DND-41 (cell line): ENCODE measurements around the gene DDX46.

Experiments used
- ATAC-seq: fragments of 200-7000 bp; cut with Tn5 transposase; 3 replicates; pipeline ENCODE4 v1.9.1; 2021; ENCODE audit warnings: low read depth; ENCODE audit not compliant: insufficient read depth
- DNase-seq: peaks from one replicate; pipeline ENCODE4 v3.0.0-alpha.2; 2020
- H2AFZ ChIP-seq: 2 replicates; pipeline ENCODE4 v1.6.0; 2012; ENCODE audit warnings: low read depth, low read length
- H3K27ac ChIP-seq: 2 replicates; pipeline ENCODE4 v1.5.1; 2012; ENCODE audit warnings: low read length, inconsistent platforms
- H3K27me3 ChIP-seq: fragments of 200-600 bp; sonication (generic); 2 replicates; pipeline ENCODE4 v1.6.0; 2012; ENCODE audit warnings: low read length, mild to moderate bottlenecking, inconsistent platforms; ENCODE audit not compliant: insufficient read depth, poor library complexity
- H3K36me3 ChIP-seq: 2 replicates; pipeline ENCODE4 v1.5.1; 2012; ENCODE audit warnings: low read length, inconsistent platforms; ENCODE audit not compliant: insufficient read depth
- H3K4me1 ChIP-seq: 2 replicates; pipeline ENCODE4 v1.5.1; 2012; ENCODE audit warnings: mild to moderate bottlenecking, low read length; ENCODE audit not compliant: insufficient read depth
- H3K4me2 ChIP-seq: 2 replicates; pipeline ENCODE4 v1.6.0; 2012; ENCODE audit warnings: mild to moderate bottlenecking, moderate library complexity, low read length, inconsistent platforms; ENCODE audit not compliant: insufficient read depth
- H3K4me3 ChIP-seq, 2 experiments: fragments of 200-600 bp in 1 of 2; shearing (Covaris generic) in 1 of 2; 2 replicates each; pipeline ENCODE4 v1.5.1; 2012 to 2016; ENCODE audit warnings: inconsistent platforms in 2 of 2, low read length in 2 of 2, mild to moderate bottlenecking in 2 of 2, low read depth in 1 of 2, moderate library complexity in 1 of 2
- H3K79me2 ChIP-seq: 2 replicates; pipeline ENCODE4 v1.6.0; 2012; ENCODE audit warnings: low read length, inconsistent platforms; ENCODE audit not compliant: insufficient read depth
- H3K9ac ChIP-seq: 2 replicates; pipeline ENCODE4 v1.6.0; 2012; ENCODE audit warnings: low read depth, mild to moderate bottlenecking, inconsistent platforms, low read length, moderate library complexity
- H3K9me3 ChIP-seq: 2 replicates; pipeline ENCODE4 v1.5.1; 2012; ENCODE audit warnings: low read length, moderate library complexity, mild to moderate bottlenecking, inconsistent platforms; ENCODE audit not compliant: insufficient read depth, severe bottlenecking
- H4K20me1 ChIP-seq: 2 replicates; pipeline ENCODE4 v1.6.0; 2012; ENCODE audit warnings: low read length; ENCODE audit not compliant: insufficient read depth
- CTCF ChIP-seq: IDR thresholded peaks from 2 replicates; pipeline ENCODE4 v1.5.1; 2012; ENCODE audit warnings: borderline replicate concordance, low read length, moderate library complexity, mild to moderate bottlenecking; ENCODE audit not compliant: poor library complexity, severe bottlenecking; ENCODE audit errors: extremely low read depth
- EZH2 ChIP-seq: IDR thresholded peaks from 3 replicates; pipeline ENCODE4 v1.6.1; 2012; ENCODE audit warnings: borderline replicate concordance, low read depth, mild to moderate bottlenecking, moderate library complexity, low read length, inconsistent platforms; ENCODE audit not compliant: severe bottlenecking

DDX46 gene

DNA sequence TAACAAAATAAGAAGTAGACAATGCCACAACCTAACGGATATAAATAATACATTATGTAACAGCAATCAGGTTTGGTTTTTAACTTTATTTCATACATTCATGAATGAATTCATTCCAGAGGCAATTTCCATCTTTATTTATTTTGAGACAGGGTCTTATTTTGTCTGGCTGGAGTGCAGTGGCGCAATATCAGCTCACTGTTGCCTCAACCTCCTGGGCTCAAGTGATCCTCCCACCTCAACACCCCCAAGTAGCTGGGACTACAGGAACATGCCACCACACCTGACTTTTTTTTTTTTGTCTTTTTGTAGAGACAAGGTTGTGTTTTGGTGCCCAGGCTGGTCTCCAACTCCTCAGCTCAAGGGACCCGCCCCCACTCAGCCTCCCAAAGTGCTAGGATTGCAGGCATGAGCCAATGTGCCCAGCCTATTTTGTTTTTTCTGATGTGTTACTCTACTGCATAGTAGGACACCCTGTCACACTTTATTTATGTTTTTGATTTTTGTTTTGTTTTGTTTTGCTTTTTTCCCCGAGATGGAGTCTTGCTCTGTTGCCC is 60.9 kb downstream of the DDX46 start:
- Histone ChIP-seq H3K9ac (no peak overlapping the region), H3K27me3 (no peaks in the 10 kb centered on the region), H3K4me3 (no peak overlapping the region), H4K20me1 (no peaks in the 10 kb centered on the region), H3K36me3 (peaks cover 94% of the 10 kb centered on the region), H3K79me2 (no peaks in the 10 kb centered on the region), H3K9me3 (no peaks in the 10 kb centered on the region), H3K27ac (no peak overlapping the region), H2AFZ (no peak overlapping the region), H3K4me2 (no peak overlapping the region), H3K4me1 (no peaks in the 10 kb centered on the region)
- ATAC-seq (no peak), DNase-seq (no peak)
- no peak for TF ChIP-seq CTCF
- TF ChIP-seq EZH2 = no peak

- H3K4me2 ChIP-seq = no peak overlapping the region
- no peaks in the 10 kb centered on the region for H3K9me3 ChIP-seq
- H3K27me3 ChIP-seq = no peaks in the 10 kb centered on the region
- no peak overlapping the region for H2AFZ ChIP-seq
- DNase-seq (no peak), ATAC-seq (no peak)
- H3K27ac ChIP-seq = no peak overlapping the region
- H3K36me3 ChIP-seq = peaks cover 97% of the 10 kb centered on the region
- no peak overlapping the region for H3K9ac ChIP-seq
- H3K79me2 ChIP-seq = no peaks in the 10 kb centered on the region
- TF ChIP-seq EZH2 (no peak), CTCF (no peak)
- no peaks in the 10 kb centered on the region for H4K20me1 ChIP-seq
- H3K4me3 ChIP-seq = no peak overlapping the region
- H3K4me1 ChIP-seq = no peaks in the 10 kb centered on the region
These were observed 63.3 kb downstream of the DDX46 start for GRCh38 chr5:134821841-134822240.

DNA sequence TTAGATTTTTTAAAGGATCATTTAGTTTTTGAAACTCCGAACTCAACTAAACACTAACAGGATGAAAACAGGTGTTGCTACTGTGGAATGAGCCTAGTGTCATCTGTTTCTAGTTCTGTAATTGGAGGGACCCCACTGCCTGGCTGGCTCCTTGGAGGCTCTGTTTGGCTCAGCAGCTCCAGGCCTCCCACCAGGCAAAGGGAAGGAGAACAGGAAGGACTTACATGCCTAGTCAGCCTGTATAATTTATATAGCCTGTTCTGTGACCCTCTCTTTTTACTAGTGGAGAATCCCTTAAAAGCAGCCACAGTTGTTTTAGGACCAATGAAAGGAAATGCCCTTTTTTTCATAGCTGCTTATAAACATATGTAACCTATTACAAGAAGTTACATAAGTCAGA is 66.1 kb downstream of the DDX46 start:
- Histone ChIP-seq H3K36me3 (peaks cover 96% of the 10 kb centered on the region), H3K79me2 (no peaks in the 10 kb centered on the region), H3K9ac (no peak overlapping the region), H2AFZ (no peak overlapping the region), H3K27me3 (no peaks in the 10 kb centered on the region), H3K4me3 (no peak overlapping the region), H4K20me1 (no peaks in the 10 kb centered on the region), H3K9me3 (no peaks in the 10 kb centered on the region), H3K27ac (no peak overlapping the region), H3K4me2 (no peak overlapping the region), H3K4me1 (no peaks in the 10 kb centered on the region)
- TF ChIP-seq CTCF = no peak
- TF ChIP-seq EZH2 = no peak
- ATAC-seq (no peak), DNase-seq (no peak)

DNA sequence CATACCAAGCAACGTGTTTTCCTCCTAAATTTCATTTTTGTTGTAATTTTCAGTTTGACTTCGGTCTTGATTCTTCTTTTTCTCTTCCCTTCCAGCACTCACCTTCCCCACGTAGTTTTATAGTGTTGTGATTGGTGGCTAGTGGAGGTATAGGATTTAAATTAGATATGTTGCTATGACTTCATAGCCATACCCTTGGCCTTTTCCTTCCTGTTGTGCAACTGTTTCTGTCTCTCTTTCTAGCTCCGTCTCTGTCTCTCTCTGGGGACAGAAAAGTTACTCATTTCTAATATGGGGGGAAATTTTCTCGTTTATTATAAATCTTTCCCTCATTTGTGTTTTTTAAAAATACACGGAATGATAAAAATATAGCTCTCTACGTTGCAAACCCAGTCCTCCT is 66.6 kb downstream of the DDX46 start:
- no peak for DNase-seq
- Histone ChIP-seq H3K9me3 (no peaks in the 10 kb centered on the region), H3K79me2 (no peaks in the 10 kb centered on the region), H3K27me3 (no peaks in the 10 kb centered on the region), H2AFZ (no peak overlapping the region), H3K27ac (no peak overlapping the region), H3K36me3 (peaks cover 91% of the 10 kb centered on the region), H3K9ac (no peak overlapping the region), H3K4me2 (no peak overlapping the region), H4K20me1 (no peaks in the 10 kb centered on the region), H3K4me1 (no peaks in the 10 kb centered on the region), H3K4me3 (no peak overlapping the region)
- no peak for ATAC-seq
- TF ChIP-seq EZH2 = no peak
- no peak for TF ChIP-seq CTCF
